GM21786 (cell line): Measurements from ENCODE around the gene MT1HL1.

Experiments used
- ATAC-seq: cut with Tn5 transposase; IDR thresholded peaks from one replicate; pipeline ENCODE4 v1.9.1; 2021; ENCODE audit not compliant: unreplicated experiment

Gene MT1HL1

DNA sequence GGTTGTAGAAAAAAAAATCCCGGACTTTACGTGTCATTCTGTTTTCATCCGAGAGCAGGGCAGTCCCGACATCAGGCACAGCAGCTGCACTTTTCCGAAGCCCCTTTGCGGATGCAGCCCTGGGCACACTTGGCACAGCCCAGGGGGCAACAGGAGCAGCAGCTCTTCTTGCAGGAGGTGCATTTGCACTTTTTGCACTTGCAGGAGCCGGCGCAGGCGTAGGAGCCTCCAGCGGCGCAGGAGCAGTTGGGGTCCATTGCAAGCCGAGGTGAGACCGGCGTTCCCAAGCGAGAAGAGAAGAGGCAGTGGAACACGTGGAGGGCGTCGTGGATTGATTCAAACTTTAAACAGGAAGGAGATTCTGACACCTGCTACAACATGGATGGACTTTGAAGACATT is at the start of gene MT1HL1:
MT1HL1 (minus strand) TSS at position 326 of the 400 bp plus-strand sequence; CDS start at position 257, 69 bp downstream.
- ATAC-seq: no peak

DNA sequence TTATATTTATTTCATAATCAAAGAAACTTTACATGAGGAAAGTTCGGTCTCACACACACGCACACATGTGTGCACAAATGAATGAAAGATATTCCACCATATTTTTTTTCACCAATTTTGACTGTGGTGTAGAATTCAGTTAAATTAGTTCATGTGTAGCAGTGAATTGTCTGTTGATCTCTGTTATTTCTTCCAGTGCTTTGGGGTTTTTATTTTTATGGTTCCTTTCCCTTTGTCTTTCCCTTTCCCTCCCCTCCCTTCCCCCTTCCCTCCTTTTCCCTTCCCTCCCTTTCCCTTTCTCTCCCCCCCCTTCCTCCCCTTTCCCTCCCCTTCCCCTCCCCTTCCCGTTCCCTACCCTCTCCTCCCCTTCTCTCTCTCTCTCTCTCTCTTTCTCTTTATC is 46.7 kb upstream of the MT1HL1 start:
- no peak for ATAC-seq

DNA sequence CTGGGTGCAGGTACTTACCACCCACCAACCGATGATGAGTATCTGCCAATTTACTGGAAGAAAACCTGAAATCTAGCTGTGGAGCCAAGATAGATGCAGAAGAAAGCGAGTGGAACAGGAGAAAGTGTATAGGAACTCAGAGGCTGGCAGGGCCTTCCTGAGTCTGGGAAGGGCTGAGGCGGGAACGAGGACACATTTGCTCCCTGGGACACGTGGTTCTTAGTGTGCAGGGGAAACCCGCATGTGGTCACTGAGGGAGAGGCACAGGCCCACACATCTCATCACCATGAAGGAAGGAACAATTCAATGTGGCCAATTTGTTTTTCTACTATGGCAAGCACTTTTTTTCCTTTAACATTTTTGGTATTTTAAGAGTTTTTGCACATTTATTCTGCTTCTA is 45.9 kb upstream of the MT1HL1 start:
- ATAC-seq: no peak

DNA sequence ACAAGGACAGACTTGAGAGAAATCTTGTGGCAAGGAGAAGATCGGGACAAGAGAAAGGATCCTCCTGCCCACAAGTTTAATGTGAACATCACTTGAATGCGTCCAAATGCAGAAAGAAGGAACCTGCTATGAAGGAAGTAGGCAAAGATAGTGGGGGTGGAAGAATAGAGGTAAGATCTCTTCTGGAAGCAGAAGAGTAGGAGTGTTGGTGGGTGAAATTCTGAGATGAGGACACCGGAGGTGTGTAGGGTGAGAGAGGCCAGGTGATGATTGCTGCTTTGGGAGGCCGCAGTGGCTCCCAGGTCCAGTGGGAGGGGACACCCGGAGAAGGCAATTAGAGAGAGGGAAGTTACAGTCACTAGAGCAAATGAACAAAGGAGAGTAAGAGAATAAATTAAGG is 44.6 kb upstream of the MT1HL1 start:
- ATAC-seq: no peak

DNA sequence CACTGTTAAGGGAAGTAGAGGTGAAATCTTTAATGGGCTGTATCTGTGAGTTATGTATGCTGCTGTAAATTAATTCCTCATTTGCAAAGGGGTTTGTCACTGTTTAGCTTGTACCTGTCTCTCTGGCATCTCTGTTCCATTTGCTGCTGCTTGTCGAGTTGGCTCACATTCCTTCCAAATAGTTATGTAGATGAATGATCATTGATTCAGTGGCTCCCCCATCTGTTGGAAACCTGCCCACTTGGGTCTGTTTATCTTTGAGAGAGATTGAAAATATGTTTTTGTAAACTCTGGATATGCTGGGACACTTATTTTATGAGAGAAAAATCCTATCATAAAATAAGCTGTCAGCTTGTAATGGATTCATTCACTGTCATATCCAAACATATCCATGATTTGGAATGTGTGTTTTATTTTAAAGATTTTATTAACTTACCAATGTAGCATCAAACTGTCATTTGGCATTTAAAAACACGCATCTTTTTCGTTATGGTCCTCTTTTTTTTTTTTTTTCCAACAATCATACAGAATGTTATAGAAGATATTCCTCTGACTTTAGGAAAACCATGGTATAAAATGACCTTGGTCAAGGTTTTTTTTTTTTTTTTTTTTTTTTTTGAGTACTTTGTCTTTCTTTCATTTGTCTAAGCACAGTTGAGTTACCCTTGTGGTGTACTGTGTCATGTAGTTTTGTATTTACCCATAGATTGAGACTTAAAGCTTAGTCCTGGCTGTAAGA is 41.2 kb upstream of the MT1HL1 start:
- ATAC-seq: no peak

DNA sequence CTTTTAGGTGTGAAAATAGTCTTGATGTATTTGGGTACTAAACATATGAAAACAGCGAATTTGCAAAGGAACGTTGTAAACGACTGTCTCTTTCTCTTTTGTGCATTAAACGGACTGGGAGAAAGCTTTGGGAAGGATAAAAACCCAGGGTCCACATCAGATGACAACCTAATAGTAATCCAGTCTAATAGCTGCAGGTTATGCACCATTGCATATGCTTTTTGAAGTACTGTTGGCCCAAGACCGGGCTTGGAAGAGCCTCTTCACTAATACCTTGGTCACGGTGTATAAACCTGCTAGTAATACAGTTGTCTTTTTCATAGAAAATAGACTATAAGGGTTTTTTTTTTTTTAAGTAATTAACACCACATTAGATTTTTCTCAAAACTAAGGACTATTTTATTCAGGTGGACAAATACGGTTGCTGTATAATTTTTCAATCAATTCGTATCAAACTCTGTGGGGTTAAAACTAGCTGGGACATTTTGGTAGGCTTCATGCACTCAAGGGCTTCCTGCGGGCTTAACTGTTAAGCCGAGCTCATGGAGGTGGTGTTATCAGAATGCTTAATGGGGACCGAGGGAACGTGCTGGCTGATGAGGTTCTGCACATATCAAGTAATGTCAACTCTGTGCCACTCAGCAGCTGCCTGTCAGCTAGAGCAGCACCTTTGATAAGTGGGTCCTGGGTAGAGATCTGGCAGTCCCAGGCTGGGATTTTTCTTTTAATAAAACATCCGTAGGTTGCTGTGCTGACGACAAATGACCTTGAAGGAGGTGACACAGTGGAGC is 39.8 kb upstream of the MT1HL1 start:
- ATAC-seq: no peak

DNA sequence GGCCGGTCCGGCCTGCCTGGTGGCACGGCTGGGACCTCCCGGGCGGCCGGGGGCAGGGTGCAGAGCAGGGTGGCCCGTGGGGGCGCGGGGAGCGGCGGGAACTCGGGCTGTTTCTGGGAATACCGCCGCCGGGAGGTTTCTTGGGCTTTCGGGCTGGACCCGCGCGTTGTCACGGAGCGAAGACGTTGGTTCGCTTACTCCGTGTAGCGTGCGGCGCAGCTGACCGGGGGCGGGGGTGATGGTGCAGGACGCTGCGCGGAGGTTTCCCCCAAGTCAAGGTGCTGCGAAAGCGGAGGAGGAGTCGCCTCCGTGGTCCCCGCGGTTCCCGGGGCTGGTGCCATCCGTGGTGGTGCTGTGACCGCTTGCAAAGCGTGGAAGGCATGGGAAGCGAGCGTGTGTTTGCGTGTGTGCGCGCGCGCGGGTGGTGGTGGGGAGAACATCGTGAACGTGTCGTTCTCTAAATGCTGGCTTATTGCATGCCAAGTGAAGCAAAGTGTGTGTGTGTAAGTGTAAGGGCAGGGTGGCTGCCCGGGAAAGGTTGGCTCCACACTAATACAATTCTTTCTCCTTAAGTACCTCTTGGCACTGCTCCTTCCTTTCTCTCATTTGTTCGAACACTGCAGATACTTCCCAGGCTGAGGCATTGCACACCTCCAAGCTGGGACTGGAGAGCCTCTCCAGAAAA is 38.8 kb upstream of the MT1HL1 start:
- no peak for ATAC-seq

DNA sequence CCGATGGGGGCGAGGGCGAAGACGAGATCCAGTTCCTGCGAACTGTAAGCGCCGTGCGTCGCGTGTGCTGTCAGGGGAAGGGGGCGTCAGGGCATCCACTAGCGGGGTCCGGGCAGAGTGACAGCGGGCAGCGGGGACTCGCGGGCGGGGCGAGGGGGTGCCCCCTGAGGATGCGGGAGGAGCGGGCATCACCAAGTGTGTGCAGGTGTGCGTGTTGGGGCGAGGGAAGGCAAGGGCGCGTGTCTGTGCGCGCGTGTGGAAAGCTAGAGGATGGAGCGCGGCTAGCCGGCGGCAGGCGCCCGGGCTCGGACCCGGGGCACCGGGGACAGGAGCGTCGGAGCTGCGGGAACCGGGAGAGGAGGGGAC is 38.3 kb upstream of the MT1HL1 start:
- no peak for ATAC-seq

DNA sequence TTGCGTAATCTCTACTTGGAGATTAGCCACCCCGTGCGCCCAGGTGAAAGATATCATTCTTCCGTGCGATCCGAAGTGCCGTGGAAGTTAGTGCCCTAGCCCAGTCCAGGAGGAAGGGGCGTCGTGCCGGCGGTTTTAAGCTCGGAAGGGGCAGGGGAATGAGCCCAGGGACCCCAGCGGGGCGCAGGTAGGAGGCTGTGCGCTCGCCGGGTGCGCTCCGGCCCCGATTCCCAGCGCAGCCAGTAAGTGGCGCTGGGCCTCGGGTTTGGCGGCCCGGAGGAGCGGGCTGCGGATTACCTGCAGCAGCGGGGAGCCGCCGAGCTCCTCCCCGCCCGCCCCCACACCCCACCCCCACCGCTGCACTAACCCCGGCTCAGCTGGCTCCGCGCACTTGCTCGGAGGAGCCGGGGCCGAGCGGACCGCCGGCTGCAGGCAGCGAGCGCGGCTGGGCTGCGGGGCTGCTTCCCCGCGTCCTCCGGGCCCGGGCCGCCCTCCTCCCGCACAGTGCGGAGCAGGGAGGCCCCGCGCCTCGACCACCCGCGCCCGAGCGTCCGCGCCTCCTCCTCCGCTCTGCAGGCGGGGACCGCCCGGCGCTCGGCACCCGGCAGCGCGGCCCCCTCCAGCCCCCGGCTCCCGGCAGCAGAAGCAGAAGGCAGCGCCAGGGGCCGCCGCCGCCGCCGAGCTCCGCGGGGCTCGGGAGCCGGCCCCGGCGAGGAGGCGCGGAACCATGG is 37.7 kb upstream of the MT1HL1 start, which contains the start of gene RYR2:
RYR2 (plus strand) TSS at position 390 of the 731 bp plus-strand sequence; CDS start at position 728, 338 bp downstream.
- no peak for ATAC-seq

DNA sequence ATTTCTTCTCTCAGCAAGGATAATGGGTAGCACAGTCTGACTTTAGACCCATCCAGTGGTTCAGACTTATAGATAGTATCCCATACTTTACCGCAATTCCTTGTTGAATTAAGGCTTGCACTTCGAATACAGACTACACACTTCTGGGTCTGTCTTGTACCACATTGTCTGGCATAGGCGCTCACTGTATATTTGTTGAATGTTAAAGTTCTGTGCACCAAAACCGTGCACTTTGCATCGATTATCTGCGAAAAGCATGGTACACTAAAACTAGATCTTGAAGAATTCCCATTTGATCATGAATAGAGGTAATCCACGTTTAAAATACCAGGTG is 37.2 kb upstream of the MT1HL1 start:
- no peak for ATAC-seq

DNA sequence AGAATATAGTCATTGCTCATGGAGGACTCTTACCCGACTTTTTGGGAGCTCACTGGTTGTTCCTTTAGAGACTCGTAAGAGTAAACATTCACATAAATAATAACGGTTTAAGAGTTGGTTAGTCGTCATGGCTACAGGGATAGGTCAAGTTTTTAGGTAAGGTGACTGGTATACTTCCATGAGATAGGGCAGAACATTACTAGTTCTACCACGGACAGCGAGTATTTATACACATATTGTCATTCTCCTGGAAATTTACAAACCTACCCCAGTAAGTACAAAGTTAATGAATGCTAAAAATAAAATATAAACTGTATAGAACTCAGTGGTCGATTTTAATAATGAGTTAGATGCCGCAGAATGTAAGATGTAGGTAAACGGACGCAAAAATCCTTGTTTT is 36.6 kb upstream of the MT1HL1 start:
- no peak for ATAC-seq

DNA sequence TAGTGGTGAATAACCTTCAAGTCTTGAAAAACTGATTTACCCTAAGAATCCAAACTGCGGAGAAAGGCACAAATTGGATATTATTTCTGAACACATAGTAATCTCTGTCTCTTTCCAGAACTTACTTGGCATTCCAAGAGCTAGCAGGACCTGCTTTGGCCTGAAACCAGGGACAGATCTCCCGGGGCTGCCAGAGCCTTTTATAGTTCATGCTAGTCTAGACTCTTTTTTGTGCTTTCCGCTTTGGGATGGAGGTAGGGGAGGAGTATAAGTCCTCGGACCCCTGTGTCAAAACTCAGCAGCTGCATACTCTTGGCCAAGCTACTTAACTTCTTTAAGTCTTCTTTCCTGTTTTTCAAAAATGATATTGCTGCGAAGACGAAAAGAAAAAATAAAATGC is 34.0 kb upstream of the MT1HL1 start:
- no peak for ATAC-seq

DNA sequence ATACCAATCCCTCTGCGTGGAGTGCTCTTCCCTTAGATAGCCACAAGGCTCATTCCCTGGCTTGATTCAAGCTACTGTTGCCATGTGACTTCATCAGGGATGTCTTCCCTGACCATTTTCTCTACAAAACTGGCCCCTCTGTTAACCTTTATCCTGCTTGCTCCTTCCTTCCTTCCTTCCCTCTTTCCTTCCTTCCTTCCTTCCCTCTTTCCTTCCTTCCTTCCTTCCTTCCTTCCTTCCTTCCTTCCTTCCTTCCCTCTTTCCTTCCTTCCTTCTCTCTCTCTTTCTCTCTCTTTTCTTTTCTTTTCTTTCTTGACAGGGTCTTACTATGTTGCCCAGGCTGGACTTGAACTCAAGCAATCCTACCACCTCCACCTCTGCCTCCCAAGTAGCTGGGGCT is 31.5 kb upstream of the MT1HL1 start:
- no peak for ATAC-seq

DNA sequence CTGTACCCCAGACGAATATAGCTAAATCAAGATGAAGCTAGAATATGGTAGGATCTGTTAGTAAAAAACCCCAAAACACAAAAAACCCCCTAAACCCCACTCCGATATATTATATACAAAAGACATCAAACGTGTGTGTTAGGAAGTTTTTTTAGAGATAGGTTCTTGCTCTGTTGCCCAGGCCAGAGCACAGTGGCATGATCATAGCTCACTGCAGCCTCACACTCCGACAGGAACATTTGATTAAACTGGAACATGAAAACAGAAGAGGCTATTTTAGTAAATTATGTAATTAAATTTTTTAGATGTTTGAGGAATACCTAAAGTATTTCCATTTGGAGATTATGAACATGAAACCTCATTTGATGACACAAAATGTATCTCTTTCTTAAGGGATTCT is 29.6 kb upstream of the MT1HL1 start:
- ATAC-seq: no peak

DNA sequence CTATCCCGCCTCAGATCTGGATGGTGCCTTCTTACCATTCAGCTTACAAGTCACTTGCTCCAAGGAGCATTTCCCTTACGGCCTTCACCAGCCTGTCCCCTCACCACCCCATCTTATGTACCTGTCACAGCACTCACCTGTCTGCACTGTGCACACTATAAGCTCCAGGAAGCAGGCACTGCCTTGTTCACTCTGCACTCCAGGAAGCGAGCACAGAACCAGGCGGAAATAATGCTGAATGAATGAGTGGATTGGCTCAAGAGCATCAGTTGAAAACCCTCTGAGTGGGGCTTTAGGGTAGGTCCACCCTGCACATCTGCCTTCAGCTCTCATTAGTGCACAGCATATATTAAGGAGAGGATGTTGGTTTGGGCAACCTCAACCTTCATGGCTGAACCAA is 28.8 kb upstream of the MT1HL1 start:
- no peak for ATAC-seq

DNA sequence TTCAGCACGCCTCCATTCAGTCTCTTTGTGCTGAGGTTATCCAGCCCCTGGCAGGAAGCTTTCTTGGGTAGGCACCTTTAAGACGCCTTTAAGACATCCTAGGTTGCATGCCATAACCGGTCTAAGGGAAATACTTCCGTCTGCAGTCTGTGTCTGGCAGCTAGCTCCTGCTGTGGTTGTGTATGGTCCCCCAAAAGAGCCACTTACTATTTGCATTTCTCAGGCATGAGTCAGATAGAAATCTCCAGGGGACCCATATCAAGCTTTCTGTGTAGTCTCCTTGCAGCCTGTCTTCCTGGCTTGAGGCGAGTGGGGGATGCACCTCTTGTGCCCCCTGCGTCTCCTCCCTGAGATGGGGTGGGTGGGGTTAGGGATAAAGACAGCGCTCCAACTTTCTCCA is 27.8 kb upstream of the MT1HL1 start:
- ATAC-seq: peak; percentile 62

DNA sequence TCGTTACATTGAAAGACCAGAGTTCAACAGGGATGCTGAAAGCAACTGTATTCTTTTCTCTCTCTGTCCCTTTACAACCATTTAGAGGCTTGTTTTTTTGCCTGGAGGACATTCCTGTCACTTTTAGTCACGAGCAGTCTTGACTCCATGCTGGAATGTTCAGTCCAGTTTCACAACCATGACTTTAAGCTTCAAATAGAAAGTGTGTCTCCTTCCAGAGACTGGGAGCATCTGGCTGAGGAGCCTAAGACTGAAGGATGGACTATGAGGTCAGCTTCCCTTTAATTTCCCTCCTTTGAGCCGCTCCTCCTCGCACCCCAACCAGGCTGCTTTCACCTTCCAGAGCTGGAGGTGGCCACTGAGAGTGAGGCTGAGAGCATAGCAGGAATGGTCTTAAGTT is 27.2 kb upstream of the MT1HL1 start:
- ATAC-seq: no peak

DNA sequence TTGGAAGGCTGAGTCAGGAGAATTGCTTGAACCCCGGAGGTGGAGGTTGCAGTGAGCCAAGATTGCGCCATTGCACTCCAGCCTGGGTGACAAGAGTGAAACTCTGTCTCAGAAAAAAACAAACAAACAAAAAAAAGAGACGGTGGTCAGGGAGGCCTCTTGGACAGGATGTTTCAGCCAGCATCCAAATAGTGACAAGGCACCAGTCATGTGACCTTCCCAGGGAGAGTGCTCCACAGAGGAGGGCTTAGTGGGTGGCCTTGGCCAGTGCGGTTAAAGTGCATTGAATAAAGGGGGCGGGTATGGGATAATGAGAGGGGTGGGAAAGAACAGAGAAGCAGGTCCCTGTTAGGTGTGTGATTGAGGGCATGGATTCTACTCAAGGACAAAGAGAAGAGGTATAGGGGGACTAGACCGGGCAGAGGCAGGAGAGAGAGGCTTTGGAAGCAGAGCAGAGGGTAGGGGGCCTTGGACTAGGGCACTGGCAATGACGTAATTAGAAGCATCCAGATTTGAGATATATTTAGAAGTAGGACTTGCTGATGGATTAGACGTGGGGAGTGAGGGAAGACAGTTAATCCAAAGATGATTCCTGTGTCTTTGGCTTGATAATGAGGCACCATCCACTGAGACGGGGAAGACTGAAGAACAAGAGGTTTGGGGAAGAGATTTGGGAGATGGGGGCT is 25.8 kb upstream of the MT1HL1 start:
- ATAC-seq: no peak

DNA sequence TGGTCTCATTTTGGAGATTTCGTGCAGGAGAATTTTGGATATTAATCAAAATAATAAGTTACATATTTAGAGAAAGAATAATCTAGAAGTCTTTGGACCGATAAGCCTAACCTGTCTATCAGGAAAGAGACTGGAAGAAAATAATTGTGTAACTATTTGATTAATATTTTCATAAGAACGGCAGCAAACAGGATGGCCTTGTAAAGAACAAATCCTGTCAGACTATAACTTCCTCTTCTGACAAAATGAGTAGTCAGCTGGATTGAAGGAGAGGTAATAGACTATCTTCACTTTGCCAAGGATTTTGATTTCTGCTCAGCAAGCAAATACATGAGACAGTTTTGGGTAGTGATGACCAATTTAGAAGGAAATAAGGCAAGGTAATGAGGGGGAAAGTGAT is 25.0 kb upstream of the MT1HL1 start:
- no peak for ATAC-seq

DNA sequence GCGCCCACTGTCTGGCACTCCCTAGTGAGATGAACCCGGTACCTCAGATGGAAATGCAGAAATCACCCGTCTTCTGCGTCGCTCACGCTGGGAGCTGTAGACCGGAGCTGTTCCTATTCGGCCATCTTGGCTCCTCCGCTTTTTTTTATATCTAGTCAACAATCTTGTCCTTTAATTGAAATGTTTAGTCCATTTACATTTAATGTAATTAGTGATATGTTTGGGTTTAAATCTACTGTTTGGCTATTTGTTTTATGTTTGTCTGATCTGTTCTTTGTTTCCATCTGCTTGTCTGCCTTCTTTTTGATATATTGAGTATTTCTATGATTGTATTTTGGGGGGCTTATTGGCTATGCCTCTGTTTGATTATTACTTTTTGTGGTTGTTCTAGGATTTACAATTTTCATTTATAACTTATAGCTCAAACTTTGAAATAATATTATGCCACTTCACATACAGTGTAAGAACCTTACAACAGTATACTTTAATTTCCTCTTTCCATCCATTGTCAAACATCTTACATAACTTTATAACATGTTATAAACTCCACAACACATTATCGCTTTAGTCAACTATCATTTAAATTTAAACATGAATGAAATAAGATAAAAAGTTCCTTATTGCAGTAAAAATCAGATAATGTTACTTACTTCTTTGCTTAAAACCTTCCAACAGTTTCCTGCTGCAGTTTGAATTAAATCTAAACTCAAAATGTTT is 21.3 kb upstream of the MT1HL1 start:
- no peak for ATAC-seq
